ENCODE measurements around the gene MYNN. TPM values are rescaled to one million over a fixed set of nuclear protein-coding genes. Genes with fewer than 3 reads are reported as not detected.
A peak's percentile ranks its signal among the peaks of the same experiment; 100 is the strongest.

MYNN gene
- total and polyA plus RNA-seq, 9 of the 15 experiments (the other 6 are each of a cell fraction or from before 2014, with no cell fraction given), result 10.4 to 35.7 (median 21.3) TPM

DNA sequence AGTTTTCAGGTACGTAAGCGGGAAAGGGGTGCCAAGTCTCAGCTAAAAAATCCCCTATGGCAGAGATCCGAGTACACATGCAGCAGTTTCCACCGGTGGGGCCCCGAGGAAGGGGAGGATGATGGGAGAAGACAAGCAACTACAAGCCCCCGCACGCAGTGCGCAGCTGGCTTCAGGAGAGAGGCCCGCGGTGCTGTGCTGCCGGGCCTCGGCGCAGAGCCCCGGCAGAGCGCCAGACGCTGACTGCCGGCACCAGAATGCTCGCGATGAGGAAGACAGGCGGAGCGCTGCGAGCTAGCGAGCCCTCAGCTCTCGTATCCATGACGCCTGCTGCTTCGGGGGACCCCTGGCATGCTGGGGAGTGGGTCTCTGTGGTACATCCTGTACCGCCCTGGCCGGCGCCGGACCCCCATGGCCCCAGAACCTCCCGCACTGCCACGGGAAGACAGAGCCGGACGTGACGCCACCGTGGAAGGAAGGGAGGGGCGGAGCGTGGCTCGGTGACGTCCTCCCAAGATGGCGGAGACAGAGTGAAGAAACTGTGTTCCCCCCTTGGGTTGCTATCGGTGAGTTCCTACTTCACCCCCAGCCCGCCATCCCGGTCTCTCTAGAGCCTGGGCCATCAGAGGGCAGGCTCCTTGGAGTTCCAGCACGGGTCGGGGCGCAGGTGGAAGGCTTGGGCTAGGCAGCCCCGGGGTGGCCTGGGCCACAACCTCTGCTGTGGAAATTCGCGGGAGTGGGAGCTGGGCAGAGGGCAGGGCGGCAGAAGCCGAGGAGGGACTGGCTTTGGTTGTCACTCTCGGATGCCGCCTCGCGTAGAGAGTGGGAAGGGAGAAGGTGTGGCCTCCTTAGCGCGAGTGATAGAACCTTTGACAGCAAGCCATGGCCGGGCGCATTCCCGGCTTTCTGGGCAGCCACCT, at the start of gene MYNN (continued):
- TF ChIP-seq ZBED1 (IDR thresholded peaks at IDR 0.05) (0 out of 2 replicates have a peak, but pooled peaks have one; percentile 49), CBFA2T3 (IDR thresholded peaks at IDR 0.05) (no peak), GABPB2 (CRISPR knock-in tag; conservative IDR thresholded peaks at IDR 0.05) (no peak), CBFA2T2 (conservative IDR thresholded peaks at IDR 0.05) (no peak), ZNF707 (CRISPR knock-in tag; conservative IDR thresholded peaks at IDR 0.05) (no peak), NR2C2 (CRISPR knock-in tag; IDR thresholded peaks at IDR 0.05) (peak; percentile 12; the same call in 1 of the 2 replicates), NR2C2 (tag; IDR thresholded peaks at IDR 0.05) (no peak; the same call in 1 of the 2 replicates), CBX1 (IDR thresholded peaks at IDR 0.05; ENCODE audit: low read depth) (peak; percentile 58), ZFX (CRISPR knock-in tag; IDR thresholded peaks at IDR 0.05) (peak; percentile 94), SIRT6 (IDR thresholded peaks at IDR 0.05; ENCODE audit: low read depth, low read length) (no peak), POLR2B (IDR thresholded peaks at IDR 0.05; ENCODE audit: low read depth, partially characterized antibody) (peak; percentile 97)
- TF ChIP-seq, protein P1, sequence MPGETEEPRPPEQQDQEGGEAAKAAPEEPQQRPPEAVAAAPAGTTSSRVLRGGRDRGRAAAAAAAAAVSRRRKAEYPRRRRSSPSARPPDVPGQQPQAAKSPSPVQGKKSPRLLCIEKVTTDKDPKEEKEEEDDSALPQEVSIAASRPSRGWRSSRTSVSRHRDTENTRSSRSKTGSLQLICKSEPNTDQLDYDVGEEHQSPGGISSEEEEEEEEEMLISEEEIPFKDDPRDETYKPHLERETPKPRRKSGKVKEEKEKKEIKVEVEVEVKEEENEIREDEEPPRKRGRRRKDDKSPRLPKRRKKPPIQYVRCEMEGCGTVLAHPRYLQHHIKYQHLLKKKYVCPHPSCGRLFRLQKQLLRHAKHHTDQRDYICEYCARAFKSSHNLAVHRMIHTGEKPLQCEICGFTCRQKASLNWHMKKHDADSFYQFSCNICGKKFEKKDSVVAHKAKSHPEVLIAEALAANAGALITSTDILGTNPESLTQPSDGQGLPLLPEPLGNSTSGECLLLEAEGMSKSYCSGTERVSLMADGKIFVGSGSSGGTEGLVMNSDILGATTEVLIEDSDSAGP (CRISPR knock-in tag; IDR thresholded peaks at IDR 0.05), result no peak
- TF ChIP-seq, protein P2, sequence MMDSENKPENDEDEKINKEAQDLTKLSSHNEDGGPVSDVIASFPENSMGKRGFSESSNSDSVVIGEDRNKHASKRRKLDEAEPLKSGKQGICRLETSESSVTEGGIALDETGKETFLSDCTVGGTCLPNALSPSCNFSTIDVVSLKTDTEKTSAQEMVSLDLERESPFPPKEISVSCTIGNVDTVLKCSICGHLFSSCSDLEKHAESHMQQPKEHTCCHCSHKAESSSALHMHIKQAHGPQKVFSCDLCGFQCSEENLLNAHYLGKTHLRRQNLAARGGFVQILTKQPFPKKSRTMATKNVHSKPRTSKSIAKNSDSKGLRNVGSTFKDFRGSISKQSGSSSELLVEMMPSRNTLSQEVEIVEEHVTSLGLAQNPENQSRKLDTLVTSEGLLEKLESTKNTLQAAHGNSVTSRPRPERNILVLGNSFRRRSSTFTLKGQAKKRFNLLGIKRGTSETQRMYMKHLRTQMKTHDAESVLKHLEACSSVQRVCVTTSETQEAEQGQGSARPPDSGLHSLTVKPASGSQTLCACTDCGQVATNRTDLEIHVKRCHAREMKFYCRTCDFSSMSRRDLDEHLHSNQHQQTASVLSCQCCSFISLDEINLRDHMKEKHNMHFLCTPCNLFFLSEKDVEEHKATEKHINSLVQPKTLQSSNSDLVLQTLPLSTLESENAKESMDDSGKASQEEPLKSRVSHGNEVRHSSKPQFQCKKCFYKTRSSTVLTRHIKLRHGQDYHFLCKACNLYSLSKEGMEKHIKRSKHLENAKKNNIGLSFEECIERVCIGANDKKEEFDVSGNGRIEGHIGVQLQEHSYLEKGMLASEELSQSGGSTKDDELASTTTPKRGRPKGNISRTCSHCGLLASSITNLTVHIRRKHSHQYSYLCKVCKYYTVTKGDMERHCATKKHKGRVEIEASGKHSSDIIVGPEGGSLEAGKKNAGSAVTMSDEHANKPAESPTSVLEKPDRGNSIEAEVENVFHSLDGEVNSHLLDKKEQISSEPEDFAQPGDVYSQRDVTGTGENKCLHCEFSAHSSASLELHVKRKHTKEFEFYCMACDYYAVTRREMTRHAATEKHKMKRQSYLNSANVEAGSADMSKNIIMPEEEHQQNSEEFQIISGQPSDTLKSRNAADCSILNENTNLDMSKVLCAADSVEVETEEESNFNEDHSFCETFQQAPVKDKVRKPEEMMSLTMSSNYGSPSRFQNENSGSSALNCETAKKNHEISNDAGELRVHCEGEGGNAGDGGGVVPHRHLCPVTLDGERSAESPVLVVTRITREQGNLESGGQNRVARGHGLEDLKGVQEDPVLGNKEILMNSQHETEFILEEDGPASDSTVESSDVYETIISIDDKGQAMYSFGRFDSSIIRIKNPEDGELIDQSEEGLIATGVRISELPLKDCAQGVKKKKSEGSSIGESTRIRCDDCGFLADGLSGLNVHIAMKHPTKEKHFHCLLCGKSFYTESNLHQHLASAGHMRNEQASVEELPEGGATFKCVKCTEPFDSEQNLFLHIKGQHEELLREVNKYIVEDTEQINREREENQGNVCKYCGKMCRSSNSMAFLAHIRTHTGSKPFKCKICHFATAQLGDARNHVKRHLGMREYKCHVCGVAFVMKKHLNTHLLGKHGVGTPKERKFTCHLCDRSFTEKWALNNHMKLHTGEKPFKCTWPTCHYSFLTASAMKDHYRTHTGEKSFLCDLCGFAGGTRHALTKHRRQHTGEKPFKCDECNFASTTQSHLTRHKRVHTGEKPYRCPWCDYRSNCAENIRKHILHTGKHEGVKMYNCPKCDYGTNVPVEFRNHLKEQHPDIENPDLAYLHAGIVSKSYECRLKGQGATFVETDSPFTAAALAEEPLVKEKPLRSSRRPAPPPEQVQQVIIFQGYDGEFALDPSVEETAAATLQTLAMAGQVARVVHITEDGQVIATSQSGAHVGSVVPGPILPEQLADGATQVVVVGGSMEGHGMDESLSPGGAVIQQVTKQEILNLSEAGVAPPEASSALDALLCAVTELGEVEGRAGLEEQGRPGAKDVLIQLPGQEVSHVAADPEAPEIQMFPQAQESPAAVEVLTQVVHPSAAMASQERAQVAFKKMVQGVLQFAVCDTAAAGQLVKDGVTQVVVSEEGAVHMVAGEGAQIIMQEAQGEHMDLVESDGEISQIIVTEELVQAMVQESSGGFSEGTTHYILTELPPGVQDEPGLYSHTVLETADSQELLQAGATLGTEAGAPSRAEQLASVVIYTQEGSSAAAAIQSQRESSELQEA (IDR thresholded peaks at IDR 0.05; ENCODE audit: low read depth), result no peak
- TF ChIP-seq, protein P3, sequence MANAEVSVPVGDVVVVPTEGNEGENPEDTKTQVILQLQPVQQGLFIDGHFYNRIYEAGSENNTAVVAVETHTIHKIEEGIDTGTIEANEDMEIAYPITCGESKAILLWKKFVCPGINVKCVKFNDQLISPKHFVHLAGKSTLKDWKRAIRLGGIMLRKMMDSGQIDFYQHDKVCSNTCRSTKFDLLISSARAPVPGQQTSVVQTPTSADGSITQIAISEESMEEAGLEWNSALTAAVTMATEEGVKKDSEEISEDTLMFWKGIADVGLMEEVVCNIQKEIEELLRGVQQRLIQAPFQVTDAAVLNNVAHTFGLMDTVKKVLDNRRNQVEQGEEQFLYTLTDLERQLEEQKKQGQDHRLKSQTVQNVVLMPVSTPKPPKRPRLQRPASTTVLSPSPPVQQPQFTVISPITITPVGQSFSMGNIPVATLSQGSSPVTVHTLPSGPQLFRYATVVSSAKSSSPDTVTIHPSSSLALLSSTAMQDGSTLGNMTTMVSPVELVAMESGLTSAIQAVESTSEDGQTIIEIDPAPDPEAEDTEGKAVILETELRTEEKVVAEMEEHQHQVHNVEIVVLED (CRISPR knock-in tag; IDR thresholded peaks at IDR 0.05), result peak; percentile 15; the same call in 1 of the 2 replicates

All from K562 (cell line).